SIG-M5 treated with dmso at 0.1 percent for 504 hours (cell line): ENCODE data around the gene ARL15.
A peak's percentile ranks its signal among the peaks of the same experiment; 100 is the strongest.
"Not testable (repeated sequence)": the region's sequence is repeated elsewhere in the genome, so short reads cannot be mapped to it uniquely, and the experiment has no call there.

Source experiments
- DNase-seq: peaks from one replicate; lab custom pipeline; 2025; ENCODE audit not compliant: unreplicated experiment; lab: John Stamatoyannopoulos, UW

ARL15 gene

DNA sequence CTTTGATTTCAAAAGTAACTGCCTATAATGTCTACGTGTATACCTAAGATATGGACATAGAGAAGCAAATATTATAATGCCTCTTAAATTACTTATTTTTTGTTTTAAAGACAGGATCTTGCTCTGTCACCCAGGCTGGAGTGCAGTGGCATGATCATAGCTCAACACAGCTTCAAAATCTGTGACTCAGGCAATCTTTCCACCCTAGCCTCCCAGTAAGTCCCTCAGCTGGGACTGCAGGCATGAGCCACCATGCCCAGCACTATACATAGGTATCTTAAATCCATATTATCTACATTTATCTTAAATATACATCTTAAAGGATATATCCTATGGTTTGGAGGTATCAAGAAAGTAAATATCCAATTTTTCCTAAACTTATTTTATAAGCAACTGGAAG, 261.2 kb downstream of the ARL15 start:
- no peak for DNase-seq

DNA sequence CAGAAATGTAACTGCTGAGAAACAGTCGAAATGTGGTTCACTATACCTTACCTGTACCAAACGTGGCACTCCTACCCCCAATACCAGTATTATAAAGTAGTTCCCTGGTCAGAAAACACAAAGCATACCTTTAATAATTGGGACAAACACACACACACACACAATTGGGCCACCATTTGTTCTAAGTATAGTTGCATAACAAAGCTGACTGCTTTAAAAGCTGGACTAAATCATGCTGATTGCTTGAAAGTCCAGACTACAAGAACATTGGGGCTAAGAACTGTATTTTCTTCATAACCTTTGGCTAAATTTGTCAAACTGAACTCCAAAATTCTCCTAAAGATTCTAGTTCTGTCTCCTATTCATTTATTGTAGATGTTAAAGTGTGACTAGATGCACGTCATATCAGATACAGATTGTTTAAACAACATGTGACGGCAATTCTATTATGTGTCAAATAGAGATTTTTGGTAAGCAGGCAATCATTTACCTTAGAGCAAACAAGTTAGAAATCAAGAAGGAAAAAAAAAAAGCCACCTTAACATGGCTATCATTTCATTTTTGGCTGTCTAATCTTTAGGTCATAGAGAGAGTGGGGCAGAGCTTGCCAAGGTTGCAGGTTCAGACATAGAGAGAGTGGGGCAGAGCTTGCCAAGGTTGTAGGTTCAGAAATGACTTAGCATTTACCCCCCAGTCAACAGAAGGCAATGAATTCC, 265.1 kb downstream of the ARL15 start:
- no peak for DNase-seq

DNA sequence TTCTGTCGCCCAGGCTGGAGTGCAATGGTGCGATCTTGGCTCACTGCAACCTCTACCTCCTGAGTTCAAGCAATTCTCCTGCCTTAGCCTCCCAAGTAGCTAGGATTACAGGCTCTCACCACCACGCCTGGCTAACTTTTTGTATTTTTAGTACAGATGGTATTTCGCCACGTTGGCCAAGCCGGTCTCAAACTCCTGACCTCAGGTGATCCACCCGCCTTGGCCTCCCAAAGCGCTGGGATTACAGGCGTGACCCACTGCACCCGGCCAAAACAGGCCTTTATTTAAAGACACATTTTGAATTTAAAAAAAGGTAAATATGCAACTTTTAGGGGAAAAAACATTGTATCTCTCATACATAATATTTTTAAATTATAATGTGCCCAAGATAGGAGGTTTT, 266.1 kb downstream of the ARL15 start:
- DNase-seq, result not testable (repeated sequence)

DNA sequence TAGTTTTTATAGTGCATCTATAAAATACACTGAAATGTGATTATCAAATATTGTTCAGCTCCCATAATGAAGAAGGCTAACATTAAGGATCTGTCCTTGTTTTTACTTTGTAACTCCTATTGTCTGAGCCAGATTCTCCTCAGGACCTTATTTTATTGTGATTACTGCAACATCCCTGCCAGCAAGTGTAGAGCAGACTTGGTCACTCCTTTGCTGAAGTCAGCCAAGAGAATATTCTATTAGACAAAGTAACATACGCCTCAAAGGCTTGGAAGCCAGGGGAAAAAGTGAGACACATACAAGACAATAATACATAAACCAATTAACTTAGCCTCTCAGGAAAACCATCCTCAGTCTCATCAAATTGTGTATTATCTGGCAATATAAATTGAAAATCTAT, 269.6 kb downstream of the ARL15 start:
- no peak for DNase-seq

DNA sequence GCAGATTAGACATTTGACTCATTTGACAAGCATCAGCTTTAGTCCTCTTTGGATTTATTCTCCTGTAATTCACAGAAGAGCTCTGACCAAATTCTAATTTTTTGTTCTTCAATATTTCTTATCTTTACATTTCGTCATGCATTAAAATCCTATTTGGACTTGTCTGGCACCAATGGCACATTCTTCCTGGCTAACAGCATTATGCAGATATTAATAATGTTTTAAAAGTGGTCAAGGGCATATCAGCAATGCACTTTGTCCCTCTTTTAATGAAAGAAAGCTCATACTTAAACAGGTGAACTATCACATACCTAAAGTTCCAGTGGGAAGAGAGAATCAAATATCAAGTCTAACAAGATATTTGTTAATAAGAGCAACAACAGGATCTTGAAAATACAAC, 270.4 kb downstream of the ARL15 start:
- DNase-seq, result no peak

DNA sequence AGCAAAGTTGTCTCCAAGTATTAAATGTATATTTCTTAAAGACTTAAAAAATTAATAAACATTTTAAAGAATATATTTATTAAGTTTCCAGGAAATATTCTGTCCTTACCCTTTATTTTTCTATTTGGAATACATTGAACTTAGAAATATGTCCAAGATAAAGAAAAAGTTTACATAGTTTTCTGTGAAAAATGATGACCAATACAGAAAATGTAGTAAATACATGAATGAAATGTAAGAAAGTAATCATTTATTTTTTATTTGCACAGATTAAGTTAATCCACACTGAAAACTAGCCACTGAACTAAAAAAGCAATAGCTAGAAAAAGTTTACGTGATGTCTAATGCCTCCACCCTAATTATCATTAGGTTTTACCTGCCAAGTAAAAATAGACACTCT, 273.2 kb downstream of the ARL15 start:
- DNase-seq, result no peak

DNA sequence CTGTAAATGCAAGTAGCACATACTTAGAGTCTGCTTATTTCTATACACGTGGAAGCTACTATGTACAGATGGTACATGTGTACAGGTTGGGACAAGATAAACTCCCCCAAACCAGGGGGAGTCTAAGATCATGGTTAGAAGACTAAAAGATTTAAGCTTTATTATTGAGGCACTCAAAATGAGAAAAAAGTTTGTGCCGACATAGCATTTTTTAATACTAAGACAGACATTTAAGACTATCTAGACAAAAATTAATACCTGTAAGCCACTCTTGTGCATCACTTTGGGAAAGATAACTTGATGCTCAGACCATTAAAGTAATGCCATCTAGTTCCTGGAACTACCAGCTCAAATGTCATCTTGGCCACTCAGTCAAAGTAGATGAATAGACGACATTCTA, 279.4 kb downstream of the ARL15 start:
- DNase-seq, result no peak

DNA sequence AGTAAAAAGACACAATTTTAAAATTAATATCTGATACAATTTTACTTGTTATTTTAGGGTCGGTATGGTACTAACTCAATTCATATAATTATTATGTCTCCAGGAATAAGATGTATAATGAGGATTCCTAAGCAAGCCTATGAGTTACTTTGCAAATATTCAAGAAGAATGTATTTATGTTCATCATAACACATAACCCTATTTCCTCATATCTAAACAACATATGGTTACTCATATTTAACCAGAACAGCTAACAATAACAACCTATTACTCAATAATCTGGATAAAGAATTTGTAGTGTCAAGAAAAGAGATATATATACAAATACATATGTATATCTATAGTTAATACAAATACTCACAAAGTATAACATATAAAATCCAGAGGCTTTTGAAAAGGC, 285.9 kb downstream of the ARL15 start:
- no peak for DNase-seq

DNA sequence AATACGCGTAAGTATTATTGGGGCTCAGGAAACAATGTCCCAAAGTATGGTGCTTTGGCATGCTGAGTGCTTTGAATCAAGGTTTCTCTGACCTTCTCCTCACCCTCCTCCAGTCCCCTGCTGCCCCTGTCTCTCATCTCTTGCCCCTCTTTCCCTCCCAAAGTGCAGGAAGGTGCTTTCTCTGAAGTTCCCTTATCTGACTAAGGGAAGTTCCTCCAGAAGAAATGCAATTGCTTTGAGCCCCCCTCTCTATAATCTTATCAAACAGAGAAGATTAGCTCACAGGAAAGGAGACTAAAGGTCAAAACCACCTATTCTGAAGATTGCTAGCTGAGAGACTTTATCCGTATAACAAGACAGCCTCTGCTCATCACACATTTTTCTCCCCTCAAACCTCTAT, 288.1 kb downstream of the ARL15 start:
- DNase-seq, result no peak

DNA sequence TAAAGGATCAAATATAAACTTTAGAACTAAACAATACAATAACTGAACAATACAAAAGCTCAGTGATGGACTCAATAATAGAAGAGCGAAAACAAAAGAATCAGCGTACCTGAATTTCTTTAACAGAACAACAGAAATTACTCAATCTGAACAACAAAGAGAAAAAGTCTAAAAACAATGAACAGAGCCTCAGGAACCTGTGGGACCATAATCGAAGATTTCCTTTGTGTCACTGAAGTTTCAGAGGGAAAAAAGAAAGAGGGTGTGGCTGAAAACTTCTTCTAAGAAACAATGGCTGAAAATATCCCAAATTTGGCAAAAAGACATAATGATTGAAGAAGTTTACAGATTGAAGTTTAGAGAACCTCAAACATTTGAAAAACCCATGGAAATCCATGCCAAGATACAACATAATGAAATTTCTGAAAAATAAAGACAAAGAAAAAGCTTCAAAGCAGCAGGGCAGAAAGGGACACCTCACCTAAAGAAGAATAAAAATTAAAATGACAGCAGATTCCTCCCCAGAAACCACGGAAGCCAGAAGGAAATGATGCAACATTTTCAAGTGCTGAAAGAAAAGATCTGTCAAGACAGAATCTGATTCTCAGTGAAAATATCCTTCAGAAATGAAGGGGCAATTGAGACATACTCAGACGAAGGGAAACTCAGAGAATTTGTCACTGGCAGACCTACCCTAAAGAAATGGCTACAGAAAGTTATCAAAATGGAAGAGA, 288.8 kb downstream of the ARL15 start:
- peak; percentile 50 for DNase-seq

DNA sequence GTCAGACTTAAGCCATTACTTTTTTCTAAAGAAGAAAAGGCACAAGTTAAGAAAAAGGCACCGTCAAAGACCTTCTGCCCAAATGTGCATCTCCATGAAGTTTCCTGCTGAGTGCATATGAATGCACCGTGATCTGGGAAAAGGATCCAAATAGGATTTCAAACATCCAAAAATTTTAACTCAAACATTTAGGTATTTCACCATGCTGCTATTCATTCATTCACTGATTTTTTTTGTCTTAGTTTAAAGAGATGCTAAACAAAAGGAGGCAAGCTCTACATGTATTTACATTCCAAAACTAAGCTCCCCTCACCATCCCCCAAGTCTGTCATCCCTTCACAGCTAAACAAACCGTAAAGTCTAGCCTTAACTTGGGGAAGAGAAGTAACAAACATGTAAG, 291.9 kb downstream of the ARL15 start:
- no peak for DNase-seq

DNA sequence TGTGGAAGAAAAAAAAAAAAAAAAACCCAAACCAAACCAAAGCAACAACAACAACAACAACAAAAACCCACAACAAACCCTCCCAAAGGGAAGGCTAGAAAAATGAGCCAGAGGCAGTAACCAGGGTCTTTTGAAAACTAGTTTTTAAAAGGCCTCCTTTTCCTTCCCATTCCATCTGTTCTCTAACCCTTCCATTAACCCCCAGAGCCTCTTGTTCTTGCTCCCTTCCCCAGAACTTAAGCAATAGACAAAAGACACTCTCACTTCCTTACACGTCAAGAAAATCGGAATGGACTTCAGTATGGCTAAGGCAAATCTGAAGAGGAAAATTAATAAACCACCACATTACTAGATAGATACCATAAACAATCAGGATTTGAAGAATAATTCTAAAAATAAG, 292.8 kb downstream of the ARL15 start:
- peak; percentile 41 for DNase-seq

DNA sequence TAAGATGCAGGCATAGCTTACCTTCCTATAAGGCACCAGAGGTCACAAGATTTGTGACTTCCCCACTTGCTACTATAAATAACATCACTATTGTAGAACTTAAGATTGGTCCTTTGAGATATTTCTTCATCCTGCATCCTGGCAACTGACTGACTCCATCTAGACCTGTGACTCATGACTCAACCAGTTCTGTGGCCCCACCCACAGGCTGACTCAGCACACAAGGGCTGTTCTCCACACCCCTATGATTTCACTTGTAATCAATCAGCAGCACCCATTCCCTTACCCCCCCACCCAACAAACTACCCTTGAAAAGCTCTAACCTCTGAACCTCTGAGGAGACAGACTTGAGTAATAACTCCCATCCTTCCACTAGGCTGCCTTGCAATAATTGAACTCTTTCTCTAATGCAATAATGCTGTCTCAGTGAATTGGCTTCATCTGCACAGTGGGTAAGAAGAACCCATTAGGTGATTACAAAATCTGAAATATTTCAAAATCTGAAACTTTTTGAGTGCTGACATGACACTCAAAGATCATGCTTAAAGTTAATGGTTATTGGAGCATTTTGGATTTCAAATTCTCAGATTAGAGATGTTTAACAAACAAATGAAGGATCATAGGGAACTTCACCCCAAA, 296.7 kb downstream of the ARL15 start:
- DNase-seq, result peak; percentile 95

DNA sequence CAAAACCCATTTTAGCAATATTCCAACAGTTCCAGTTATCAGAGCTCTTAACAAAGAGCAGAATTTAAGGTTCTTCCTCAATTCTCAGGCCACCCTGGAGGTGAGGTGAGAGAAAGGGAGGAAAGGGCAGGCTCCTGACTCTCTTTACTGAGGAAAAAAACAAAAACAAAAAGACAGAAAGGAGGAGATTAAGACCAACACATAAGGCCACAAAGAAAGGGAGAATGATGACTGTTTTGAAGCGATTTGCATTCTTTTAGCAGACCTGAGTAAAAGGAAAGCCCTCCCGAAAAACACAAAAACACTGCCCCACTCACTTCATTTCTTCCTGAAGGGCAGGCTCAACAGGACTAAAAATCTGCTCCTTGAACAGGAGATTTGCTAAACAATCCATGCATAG, 300.5 kb downstream of the ARL15 start:
- DNase-seq, result no peak

DNA sequence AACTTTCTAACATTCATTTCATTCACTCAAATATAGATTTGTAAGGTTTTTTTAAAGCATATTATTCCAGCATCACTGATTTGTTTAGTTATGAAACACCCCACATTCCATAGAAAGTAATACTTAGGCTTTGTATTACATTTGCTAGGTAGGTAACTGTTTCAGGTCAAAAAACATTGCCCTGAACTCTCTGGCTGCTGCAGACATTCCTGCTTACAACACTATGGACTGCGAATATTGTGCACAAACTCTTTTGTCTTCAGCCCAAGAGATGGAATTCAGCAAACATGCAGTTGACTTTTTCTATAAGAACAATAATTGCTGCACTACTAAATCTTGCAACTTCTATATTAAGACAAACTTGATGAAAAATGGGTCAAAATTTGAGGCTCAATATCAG, 301.0 kb downstream of the ARL15 start:
- DNase-seq, result no peak

DNA sequence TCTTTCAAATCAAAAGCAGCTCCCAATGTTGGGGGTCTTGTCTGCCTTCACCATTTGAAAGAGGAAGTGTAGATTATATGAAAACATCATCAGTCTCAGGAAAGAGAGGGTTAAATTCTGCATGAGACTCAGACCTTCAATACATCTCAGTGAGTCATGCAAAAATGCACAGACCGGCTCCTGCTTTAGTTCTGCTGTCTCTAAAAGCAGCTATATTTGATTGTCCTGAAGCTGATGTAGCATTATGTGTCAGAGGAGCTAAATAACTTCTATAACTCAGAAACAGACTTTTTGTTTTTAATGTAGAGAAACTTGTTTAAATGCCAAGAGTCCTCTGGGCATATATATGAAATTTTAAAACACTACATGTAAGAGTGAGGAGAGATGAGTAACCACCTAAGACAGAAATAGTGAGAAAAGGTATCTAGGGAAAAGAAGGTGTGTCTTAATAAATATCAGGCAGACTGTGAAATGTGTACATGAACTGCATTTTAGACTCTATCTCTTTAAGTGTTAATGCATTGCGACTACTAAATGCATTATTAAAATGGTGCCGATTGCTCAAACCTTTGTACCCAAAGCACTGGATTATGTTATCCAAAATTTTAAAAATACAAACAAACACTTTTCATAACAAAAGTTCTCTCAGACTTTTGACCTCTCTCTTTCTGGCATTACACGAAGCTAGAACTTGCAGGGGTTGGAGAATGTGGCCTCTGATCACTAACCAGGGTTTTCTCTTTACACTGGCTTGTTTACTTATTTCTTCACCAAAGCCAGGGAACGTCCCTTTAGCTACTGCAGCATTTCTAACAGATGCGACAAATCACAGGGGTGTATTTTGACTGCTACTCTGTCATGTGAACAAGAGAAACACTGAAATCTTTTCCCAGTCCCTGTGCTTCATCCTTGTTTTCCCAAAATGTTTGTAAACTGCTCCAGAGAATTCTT, 302.3 kb downstream of the ARL15 start:
- peak; percentile 6 for DNase-seq

DNA sequence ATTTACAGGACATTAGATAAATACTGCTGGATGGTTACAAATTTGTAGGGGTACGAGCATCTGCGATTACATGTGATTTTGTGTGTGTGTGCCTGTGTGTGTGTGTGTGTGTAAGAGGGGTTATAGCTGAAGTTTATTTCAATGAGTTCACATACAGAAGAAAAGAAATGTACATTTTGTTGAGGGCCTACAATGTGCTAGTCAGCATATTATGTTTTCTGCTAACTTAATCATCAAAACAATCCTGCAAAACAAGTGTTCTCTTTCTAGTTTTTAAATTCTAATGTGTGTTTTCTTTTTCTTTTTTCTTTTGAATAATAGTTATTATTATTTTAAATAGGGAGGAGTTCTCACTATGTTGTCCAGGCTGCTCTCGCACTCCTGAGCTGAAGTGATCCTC, 305.7 kb downstream of the ARL15 start:
- DNase-seq, result no peak

DNA sequence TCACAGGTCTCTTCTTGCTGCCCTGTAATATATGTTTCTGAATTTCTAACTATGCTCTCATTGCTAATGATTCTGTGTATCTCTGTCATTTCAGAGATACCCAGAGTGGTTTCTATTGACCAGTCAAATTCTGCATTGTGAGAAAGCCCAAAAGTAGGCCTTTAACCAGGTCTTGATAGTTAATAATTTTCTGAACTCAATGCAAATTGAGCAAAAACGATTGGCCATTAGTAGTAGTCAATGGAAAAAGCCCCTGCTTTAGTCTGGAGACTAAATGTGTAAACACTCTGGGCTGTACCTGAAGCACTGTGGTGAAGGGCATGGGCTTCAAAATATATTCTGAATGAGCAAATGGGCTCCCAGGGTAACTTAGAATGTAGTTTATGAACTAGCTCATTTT, 307.6 kb downstream of the ARL15 start:
- DNase-seq, result no peak

DNA sequence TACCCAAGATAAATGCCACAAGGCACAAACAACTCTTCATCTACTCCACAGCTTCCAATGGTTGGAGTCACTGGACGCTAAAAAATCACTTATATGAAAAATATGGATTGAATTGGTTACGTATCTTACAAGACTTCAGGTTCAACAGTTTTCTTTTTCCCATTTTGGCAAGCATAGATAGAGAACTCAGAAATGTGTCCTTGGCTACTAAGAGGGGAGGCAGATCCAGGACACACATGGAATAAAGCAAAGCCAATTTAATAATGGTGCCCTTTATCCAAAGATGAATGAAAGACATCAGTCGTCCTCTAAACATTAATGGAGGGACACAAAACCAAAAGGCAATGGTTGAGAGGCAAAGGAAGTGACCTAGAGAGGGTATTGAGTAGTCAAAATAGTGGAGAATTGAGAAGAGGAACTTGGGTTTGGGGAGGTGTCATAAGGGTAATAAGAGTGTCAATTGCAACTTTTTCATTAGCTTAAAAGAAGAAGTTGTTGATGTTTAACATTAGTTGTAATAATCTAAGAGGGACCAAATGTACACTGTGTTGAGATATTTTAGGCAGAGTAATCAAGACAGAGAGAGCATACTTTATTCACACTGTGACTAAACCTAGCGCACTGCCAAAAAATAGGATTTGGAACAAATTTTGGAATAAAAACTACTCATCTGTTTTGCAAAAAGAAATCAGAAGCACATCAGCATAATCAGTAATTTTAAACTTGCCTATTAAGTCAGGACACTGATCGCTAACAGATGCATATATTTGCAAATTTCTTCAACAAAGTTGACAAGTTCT, 308.2 kb downstream of the ARL15 start:
- DNase-seq, result peak; percentile 47

DNA sequence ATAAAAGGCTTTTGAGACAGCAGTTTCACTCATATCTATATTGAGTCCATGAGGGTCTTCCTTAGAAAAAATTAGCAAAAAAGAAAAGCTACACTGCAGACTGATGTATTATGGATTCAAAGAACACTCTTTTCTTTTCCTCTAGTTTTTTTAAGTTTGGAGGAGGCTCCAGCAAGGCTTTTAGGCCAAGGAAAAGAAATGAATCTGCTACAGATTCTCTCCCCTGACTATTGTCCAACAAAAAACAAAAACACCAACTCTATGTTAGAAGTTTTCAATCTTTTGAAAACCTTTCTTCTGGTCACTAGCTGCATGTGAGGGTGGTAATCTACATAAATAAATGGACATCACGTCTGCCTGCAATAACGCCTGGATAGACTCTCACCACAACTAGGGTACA, 310.4 kb downstream of the ARL15 start:
- no peak for DNase-seq
